ENCODE results near the gene HIBADH.

The HIBADH gene

GRCh38 chr7:27478556-27478955 lies 184.1 kb downstream of the HIBADH start:
- no peak for DNase-seq

GRCh38 chr7:27478084-27478483 lies 184.6 kb downstream of the HIBADH start:
- no peak for DNase-seq

- no peak for DNase-seq
These were observed 186.2 kb downstream of the HIBADH start for GRCh38 chr7:27476493-27476892.

All from stimulated activated naive CD4-positive, alpha-beta T cell (primary cell).